Pons (tissue), 1 donor: ENCODE results near the gene TMEM92.

Source experiments
- DNase-seq: peaks from one replicate; pipeline ENCODE4 v3.0.0-alpha.2; 2016; ENCODE audit warnings: low spot score

Gene TMEM92

GRCh38 chr17:50328363-50329325 is 54.4 kb downstream of the TMEM92 start:
- no peak for DNase-seq

- no peak for DNase-seq
Measured at GRCh38 chr17:50329716-50330115, 55.5 kb downstream of the TMEM92 start.

GRCh38 chr17:50330151-50330775 is 56.0 kb downstream of the TMEM92 start:
- DNase-seq = no peak
